Measurements from ENCODE around the gene SKAP2.

Gene SKAP2

DNA sequence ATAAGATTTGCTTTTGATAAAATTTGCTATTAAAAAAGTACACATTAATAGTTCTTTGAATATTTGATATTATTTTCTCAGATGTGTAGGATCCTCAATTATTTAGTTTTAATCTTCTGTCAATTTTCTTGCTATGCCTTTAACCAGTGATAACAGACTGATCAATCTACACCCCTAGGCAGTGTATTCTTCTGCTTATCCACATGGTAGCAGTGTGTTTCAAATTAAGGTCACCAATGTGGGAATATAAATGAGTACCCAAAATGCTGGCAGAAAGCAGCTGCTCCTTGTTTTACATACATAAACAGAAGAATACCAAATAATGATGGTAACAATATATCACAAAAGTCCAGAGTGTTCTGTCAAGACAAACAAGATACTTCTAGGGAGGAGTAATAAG lies 87.0 kb downstream of the SKAP2 start:
- no peak for DNase-seq (ENCODE audit: low read depth in 2 of 2)

DNA sequence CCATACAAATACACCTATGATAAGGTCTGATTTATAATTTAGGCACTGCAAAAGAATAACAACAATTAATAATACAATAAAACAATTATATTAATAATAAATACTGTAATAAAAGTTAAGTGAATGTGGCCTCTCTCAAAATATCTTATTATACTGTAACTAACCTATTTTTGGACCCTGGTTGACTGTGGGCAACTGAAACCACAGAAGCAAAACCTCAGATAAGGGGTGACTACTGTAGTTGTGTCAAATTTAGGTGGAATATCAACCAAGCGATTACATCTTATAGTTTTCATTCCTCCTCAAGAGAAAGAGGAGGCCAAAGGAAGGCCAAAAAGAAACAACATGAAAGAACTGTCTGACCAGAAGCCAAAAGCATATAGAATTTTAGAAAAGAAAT lies 103.9 kb downstream of the SKAP2 start:
- DNase-seq (ENCODE audit: low read depth in 2 of 2), result no peak

DNA sequence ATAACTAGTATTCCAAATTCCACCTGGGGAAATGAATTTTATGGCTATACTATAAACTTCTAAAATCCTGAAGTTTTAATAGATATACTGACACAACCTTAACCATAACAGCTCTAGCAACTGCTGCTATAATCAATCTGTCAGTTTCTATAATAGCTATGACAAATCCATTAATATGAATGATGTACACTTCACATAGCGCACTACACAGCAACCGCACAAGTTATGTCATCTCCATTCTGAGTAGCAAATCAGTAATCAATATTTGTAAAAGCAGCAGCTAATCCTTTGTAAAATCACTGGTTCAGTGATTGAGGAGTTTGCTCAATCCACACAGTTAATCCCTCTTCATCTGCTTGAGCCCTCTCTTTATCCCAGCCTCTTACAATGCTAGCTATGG lies 105.3 kb downstream of the SKAP2 start:
- DNase-seq (ENCODE audit: low read depth in 2 of 2), result no peak

DNA sequence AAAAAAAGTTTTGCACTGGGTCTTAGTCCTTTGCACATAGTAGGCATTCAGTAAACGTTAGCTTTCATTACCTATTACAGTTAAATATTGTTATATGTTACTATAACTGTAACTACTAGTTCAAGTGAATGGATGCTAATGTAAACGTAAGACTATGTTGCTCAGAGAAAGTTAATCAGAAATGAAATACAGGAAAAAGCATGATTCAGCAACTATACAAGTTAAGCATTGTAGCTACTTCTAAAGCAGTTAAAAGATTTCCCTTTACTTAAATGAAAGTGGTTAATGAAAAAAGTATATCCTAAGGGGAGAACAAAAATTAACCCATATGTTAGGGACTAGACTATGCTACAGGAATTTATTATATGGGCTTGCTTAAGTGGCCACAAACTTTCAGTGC lies 121.2 kb downstream of the SKAP2 start:
- no peak for DNase-seq (ENCODE audit: low read depth in 2 of 2)

DNA sequence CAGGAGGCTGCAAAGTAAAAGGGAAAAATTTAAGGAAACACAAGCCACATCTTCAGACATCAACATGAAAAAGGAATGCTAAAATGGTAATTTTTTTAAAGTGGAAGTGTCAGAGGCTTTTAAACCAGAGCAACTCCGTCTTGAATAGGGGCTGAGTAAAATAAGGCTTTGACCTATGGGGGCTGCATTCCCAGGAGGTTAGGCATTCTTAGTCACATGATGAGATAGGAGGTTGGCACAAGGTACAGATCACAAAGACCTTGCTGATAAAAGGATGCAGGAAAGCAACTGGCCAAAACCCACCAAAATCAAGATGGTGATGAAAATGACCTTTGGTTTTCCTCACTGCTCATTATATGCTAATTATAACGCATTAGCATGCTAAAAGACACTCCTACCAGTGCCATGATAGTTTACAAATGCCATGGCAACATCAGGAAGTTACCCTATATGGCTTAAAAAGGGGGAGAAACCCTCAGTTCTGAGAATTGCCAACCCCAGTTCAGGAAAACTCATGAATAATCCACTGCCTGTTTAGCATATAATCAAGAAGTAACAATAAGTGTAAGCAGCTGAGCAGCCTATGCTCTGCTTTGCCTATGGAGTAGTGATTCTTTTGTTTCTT lies 128.3 kb downstream of the SKAP2 start:
- no peak for DNase-seq (ENCODE audit: low read depth in 2 of 2)

DNA sequence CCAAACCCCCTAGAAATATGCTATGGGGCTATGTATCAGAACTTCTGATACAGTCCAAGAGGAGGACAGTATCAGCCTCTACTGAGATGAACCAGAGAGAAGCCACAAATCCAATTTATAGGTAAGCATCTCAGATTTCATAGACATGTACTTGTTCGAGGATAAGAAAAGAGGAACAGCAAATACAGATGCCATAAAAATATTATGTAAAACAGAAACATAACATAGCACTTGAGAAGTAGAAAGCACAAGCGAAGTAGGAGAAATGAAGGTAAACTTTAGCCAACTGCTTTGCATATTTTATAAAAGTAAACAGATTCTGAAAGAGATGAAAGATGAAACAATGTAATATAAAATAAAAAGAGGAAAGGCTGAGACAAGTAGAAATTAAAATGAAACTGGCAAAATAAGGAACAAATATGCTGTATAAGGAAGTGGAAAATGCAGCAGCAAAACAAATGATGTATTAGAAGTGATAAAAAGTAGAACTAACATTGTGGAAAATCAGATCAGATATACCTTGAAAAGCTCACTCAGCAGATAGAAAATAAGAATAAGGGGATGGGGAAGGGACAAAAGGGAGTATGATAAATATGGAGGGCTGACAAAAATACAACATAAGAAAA lies 135.1 kb downstream of the SKAP2 start:
- no peak for DNase-seq (ENCODE audit: low read depth in 2 of 2)

DNA sequence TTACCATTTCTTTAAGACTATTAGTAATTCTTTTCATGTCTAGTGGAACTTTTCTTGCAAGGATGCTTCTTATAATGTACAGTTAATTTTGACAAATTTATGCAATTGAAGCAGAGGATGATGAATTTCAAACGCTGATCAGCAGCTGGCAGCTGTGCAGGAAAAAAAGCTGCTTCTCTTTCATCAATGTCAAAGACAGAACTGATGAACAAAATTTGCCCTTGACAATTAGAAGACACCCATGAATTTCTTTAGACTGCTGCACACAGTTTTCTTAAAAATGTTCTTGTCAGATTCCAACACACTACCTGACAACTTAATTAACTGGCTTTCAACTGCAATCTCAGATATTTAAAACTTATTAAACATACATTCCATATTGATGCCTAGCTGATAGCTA lies 138.3 kb downstream of the SKAP2 start:
- DNase-seq (ENCODE audit: low read depth in 2 of 2), result no peak

DNA sequence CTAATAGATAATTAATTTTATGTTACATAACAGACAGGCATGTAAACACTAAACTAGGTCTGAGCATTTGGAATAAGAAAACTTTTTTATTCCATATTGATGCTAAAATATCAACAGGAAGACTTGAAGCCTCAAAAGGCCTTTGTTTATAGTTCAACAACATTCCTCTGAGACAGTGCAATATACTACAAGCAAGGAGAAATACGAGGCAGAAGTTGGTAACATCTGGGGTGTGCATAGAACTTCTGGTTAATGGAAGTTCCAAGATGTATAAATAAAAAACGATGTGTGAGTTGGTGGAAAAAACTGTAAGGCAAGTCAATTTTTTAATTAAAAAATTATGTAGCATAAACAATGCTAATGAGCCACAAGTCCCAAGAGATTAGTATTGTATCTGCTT lies 139.6 kb downstream of the SKAP2 start:
- no peak for DNase-seq (ENCODE audit: low read depth in 2 of 2)

DNA sequence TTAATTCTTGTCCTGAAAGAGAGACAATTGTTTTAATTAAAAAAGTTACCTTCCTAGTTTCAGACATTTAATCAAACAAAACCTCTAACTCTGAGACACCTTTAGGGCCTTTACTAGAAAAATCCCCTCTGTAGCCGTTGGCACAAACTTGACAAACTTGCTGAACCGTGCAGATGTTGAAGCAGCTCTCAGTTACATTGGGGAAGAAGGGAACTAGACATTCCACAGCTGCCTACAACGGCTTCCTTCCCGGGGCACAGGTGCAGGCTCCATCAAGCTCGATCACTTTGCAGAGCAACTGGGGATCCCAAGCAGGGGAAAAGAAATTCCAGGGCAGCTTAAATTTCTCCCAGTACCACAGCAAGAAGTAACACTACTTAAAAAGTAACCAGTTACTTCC lies 141.3 kb downstream of the SKAP2 start:
- DNase-seq (ENCODE audit: low read depth in 2 of 2), result no peak

DNA sequence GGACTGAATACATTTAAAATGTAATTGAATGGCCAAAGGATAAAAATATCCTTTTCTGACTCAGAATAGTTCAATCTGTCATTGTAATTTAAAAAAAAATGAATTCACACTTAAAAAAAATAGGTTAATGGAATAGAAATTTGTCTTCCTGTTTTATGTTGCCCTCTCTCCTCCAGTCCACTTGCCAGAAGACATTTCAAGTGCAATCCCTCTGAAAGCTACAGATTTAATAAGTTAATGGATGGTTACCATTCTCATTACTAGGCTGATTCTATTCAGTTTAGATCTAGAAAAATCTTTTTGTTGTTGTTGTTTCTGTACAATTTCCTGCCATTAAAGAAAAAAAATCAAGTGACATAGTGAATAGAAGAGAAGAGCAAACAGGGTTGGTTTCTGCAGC lies 142.9 kb downstream of the SKAP2 start:
- no peak for DNase-seq (ENCODE audit: low read depth in 2 of 2)

DNA sequence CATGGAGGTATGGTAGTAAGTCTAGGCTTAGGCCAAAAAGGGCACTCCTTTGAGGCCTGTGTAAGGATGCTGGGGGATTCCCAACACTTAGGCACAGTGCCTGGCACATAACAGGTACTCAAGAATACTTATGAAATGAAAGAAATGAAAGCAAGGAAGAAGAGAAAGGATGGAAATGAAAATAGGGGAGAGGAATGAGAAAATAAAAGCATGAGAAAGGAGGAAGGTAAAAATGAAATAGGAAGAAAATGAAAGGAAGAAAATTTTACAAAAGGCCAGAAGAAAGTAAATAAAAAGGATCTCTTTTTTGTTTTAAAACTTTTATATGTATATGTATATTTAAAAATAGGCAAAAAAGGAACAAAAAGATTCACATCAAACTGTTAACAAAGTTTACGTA lies 146.3 kb downstream of the SKAP2 start:
- no peak for DNase-seq (ENCODE audit: low read depth in 2 of 2)

DNA sequence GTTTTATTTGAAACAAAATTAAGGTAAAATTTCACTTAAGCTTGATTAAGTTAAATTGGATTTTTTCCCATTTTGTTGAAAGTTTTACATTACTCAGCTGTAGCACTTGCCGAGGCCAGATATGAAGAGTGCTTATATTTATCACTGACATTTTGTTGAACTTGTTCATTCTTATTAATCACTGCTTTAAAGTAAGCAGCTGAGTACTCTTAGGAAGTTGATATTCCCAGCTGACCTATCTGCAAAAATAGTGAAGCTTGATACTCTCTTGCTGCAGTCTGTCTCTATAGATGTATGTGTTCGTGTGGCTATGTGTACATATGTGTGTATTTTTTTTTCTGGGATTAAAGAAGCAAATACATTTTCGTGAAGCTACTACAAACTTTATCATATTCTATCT lies 150.0 kb downstream of the SKAP2 start:
- no peak for DNase-seq (ENCODE audit: low read depth in 2 of 2)

DNA sequence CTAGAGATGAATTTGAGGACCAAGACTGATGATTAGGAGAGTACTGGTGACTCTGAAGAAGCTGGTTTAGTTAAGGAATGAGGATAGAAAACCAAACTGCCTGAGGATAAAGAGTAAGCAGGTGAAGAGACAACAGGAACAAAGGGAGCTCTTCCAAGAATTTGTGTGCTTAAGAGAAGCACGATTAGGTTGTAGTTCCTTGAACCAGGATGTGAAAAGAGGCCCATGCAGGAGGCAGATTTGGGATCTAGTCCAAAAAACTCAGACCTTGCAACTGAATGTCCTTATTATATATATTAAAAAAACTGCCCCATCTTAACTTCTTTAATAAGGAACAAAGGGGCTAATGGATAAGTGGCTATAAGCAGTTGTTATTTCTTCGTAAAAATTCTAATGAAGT lies 150.4 kb downstream of the SKAP2 start:
- no peak for DNase-seq (ENCODE audit: low read depth in 2 of 2)

DNA sequence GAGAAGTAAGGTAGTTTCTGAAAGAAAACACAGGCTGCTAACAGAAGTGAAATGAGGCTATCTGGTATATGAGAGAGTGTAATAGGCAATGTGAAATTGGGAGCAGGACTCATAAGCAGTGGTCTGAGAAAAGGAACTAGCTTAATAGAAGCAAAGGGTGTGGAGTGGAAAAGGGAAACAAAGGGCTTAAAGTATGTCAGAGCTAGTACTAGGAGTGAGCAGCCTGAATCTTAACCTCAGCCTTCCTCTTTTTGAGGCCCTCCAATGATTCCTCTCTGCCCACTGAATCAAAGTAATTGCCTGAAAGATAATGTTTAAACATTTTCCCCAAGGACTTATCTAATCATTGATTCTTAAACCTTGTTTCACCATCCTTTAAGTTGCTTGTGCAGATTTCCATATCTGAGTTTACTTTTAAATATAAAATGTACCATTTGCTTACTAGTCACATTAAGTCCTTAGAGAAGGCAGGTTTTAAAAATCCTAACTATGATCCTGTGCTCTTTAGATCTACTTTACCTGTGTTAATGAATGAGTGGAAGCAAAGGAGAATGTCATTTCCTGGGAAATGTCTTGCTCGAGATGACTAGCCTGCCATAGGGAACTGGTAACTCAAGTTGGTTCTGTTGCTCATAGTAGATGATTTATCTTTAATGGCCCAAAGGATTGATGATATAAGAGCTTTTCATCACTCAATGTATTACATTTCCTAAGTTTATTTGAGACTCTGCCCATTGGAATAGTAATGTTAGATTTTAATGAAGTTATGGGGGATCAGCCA lies 155.0 kb downstream of the SKAP2 start:
- no peak for DNase-seq (ENCODE audit: low read depth in 2 of 2)

DNA sequence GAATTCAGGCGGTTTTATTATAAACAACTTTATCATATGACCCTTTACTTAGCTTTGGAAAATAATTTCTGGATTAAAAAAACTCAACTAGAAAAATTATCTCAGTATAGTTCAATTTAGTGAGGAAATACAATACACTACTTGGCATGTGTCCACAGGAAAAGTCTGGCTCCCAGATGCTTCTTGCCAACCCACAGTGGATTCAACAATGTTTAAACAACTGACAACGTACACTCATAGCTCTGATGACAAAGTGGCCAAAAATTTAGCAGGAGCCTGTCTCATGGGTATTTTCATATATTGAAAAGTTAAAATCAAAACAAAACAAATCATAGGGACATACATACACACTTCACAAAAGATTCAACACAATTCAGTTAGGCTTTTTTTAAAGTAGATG lies 158.8 kb downstream of the SKAP2 start:
- DNase-seq (ENCODE audit: low read depth in 2 of 2), result no peak

DNA sequence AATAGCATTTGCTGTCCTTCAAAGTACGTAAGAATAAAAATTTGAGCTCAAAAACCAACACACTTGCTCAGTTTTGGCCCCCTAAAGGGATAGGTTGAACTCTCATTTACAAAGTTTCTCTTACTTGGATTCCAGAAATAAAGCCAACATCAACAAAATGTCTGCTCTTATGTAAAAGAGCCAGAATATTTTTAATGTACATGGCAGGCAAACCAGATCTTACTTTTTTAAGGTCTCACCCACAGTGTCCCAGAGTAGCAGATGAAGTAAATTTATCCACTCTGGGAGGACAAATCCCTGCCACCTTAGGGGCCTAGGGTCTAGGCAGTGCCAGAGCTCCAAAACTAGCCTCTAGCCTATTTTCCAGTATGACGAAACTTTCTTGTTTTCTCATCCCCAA lies 159.6 kb downstream of the SKAP2 start:
- no peak for DNase-seq (ENCODE audit: low read depth in 2 of 2)

DNA sequence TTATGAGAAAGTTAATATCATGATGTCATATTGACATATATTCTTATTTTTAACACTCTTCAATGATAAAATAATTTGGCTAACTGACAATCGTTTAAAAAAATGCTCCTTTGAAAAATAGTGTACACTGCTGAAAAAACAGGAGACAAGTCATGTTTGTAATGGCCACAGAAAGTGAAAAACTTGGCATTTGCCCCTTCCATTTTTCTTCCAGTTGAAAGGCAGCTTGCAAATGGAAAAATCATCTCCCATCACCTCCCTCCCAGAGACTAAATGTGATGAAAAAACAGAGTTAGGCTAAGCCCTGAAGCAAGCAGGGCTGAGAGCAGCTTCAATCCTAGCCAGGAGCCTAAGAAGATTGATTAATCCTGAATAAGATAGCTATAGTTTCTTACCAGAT lies 160.4 kb downstream of the SKAP2 start:
- DNase-seq (ENCODE audit: low read depth in 2 of 2), result no peak

DNA sequence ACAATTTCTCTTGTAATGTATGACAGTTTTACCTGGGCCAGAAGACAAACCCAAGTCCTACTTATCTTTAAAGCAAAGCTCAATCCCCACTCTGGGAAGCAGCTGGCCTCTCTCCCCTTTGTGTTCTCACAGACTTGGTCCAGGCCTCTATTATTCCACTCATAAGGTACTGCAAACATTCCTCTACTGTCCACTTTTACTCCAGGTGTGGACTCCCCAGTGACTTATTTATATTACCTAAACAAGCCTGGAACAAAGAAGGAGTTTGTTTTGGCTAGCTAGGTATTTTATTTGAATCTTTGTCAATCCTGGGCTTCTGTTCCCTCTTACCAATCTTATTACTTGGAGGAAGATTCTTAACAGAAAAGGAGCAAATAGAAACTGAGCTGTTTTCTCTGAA lies 163.5 kb downstream of the SKAP2 start:
- no peak for DNase-seq (ENCODE audit: low read depth in 2 of 2)

DNA sequence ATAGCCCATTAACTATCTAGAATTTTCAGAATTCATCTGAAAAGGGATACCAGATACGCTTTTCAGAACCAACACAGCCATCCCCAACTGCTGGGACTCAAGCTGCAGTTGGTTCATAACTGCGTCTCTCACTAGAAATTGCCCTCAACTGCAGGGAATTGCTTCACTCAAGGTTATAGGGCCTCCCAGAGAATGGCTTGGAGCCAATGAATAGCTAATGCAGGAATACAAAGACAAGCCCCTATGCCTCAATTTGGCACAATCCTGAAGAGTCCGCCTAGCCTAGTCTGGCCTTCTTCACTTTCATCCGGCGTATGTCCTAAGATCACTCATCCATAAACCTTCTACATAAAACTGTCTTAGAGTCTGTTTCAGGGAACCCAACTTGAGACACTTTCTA lies 164.0 kb downstream of the SKAP2 start:
- no peak for DNase-seq (ENCODE audit: low read depth in 2 of 2)

DNA sequence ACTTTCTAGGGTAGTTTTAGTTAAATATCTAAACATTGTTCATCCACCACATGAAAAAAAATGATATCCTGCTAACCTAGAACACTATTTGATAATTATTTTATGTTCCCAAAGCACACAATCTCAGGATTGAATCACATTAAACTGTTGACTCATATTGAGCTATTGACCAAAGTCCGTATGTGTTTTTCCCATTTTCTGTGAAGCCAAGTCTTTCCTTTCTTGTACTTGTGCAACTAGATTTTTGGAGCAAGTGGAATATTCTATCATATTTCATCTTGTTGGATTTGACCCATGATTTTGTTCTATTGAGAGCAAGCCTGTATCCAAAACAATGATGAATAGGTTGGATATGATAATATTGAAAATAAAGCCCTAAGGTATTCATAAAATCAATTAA lies 164.6 kb downstream of the SKAP2 start:
- no peak for DNase-seq (ENCODE audit: low read depth in 2 of 2)

DNA sequence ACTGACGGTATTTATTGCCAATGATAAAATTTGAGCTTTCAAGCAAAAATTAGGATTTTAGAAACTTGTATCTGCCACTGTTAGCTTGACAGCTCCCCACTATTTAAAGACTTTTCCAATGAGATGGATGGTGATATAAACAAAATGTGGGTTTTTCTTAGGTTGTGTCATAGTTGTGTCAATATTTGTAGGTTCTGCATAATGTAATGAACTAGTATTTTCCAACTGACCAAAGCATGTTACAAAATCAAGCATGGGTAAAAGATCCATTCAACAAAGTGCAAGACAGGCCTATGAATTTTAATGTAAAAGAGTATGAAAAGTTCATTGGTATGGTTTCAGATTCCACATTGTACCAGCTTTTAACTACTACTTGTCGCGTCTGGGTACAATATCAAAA lies 165.6 kb downstream of the SKAP2 start:
- no peak for DNase-seq (ENCODE audit: low read depth in 2 of 2)

DNA sequence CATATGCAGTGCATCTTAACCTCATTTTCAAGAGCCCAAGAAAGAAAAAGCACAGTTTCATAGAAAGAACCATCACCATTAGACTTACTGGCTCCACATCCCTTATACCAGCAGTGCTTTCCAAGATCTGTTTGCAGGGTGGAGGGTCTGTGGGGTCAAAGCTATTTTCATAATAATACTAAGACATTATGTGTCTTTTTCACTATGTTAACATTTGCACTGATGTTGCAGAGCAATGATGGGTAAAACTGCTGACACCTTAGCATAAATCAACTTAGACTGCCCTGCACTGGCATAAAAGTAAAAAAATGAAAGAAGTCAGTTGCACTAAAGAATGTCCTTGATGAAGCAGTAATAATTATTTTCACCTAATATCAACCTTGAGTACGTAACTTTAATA lies 166.2 kb downstream of the SKAP2 start:
- DNase-seq (ENCODE audit: low read depth in 2 of 2), result no peak

DNA sequence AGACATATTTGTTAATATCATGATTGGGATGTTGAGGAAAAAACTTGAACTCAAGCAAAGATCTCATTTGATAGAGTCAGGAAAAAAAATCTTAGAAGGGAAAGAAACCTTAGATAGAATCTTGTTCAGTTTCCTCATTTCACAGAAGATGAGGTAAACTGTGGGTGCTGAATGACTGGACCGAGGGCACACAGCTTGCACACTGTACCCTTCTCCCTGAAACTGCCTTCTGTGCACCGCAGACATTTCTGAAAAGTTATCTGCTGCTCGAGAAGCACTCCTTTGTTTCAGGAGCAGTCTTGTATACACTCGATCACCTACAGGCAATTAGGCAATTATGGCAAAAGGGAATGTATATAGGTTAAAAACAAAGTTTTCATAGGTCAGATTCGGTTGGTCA lies 167.4 kb downstream of the SKAP2 start:
- no peak for DNase-seq (ENCODE audit: low read depth in 2 of 2)
